Neural cell (in vitro differentiated cells): ENCODE measurements around the gene ZBTB40. TPM values are rescaled to one million over a fixed set of nuclear protein-coding genes. Genes with fewer than 3 reads are reported as not detected.

Source experiments
- H2AFZ ChIP-seq: fragments of 200-600, 300-800 bp; sonication (generic), shearing (Covaris generic); 2 replicates; pipeline ENCODE4 v1.6.0; 2014; ENCODE audit warnings: low read depth, mild to moderate bottlenecking, antibody characterized with exemption, low read length, moderate library complexity
- H3F3A ChIP-seq: fragments of 200-600 bp; shearing (Covaris generic); 2 replicates; pipeline ENCODE4 v1.6.1; 2016; ENCODE audit warnings: mild to moderate bottlenecking, moderate library complexity, mixed read lengths, antibody characterized with exemption, low read length; ENCODE audit not compliant: insufficient read depth, poor library complexity, severe bottlenecking
- H3K27ac ChIP-seq: fragments of 200-600, 300-800 bp; sonication (generic), shearing (Covaris generic); 2 replicates; pipeline ENCODE4 v1.5.1; 2014; ENCODE audit warnings: mild to moderate bottlenecking, low read length, moderate library complexity
- H3K27me3 ChIP-seq: fragments of 300-800, 200-600 bp; sonication (generic), shearing (Covaris generic); 2 replicates; pipeline ENCODE4 v1.6.0; 2014; ENCODE audit warnings: mild to moderate bottlenecking, low read depth, low read length, moderate library complexity; ENCODE audit not compliant: insufficient read depth
- H3K36me3 ChIP-seq: fragments of 300-800, 200-600 bp; sonication (generic), shearing (Covaris generic); 2 replicates; pipeline ENCODE4 v1.5.1; 2014; ENCODE audit warnings: mild to moderate bottlenecking, antibody characterized with exemption, low read length, moderate library complexity; ENCODE audit not compliant: insufficient read depth
- H3K4me2 ChIP-seq: fragments of 300-800, 200-600 bp; sonication (generic), shearing (Covaris generic); 2 replicates; pipeline ENCODE4 v1.6.0; 2014; ENCODE audit warnings: mild to moderate bottlenecking, low read length
- H3K4me3 ChIP-seq: fragments of 300-800, 200-600 bp; sonication (generic), shearing (Covaris generic); 2 replicates; pipeline ENCODE4 v1.5.1; 2014; ENCODE audit warnings: mild to moderate bottlenecking, low read length, moderate library complexity
- H3K79me2 ChIP-seq: fragments of 200-600 bp; shearing (Covaris generic); replicated peaks from 2 replicates; pipeline ENCODE4 v1.6.0; 2014; ENCODE audit warnings: mild to moderate bottlenecking, low read length, moderate library complexity; ENCODE audit not compliant: insufficient read depth
- H3K9ac ChIP-seq: fragments of 300-800, 200-600 bp; sonication (generic), shearing (Covaris generic); 2 replicates; pipeline ENCODE4 v1.6.1; 2016; ENCODE audit warnings: mild to moderate bottlenecking, low read length, mixed read lengths
- H3K9me2 ChIP-seq: fragments of 200-600 bp; shearing (Covaris generic); 2 replicates; pipeline ENCODE4 v1.6.1; 2016; ENCODE audit warnings: mild to moderate bottlenecking, low read length, mixed read lengths; ENCODE audit not compliant: insufficient read depth
- H3K9me3 ChIP-seq: fragments of 200-600, 300-800 bp; sonication (generic), shearing (Covaris generic); 2 replicates; pipeline ENCODE4 v1.6.1; 2016; ENCODE audit warnings: mild to moderate bottlenecking, mixed run types, low read length, moderate library complexity, mixed read lengths
- H4K20me1 ChIP-seq: fragments of 200-600 bp; shearing (Covaris generic); 2 replicates; pipeline ENCODE4 v1.6.1; 2016; ENCODE audit warnings: mild to moderate bottlenecking, mixed run types; ENCODE audit not compliant: insufficient read depth
- CTCF ChIP-seq: fragments of 450-650 bp; IDR thresholded peaks from 2 replicates; pipeline ENCODE4 v1.5.1; 2014; ENCODE audit warnings: antibody characterized with exemption, mild to moderate bottlenecking, moderate library complexity; ENCODE audit not compliant: poor library complexity, severe bottlenecking
- EP300 ChIP-seq: fragments of 450-650 bp; conservative IDR thresholded peaks from 2 replicates; pipeline ENCODE4 v1.6.1; 2014; ENCODE audit warnings: antibody characterized with exemption, mild to moderate bottlenecking, moderate library complexity; ENCODE audit not compliant: poor library complexity, severe bottlenecking
- EZH2 ChIP-seq: fragments of 200-600, 300-800 bp; shearing (Covaris generic), sonication (generic); IDR thresholded peaks from 2 replicates; pipeline ENCODE4 v1.6.1; 2014; ENCODE audit warnings: antibody characterized with exemption, low read length, borderline replicate concordance, mild to moderate bottlenecking; ENCODE audit not compliant: insufficient read depth, poor library complexity, severe bottlenecking
- MXI1 ChIP-seq: fragments of 450-650 bp; conservative IDR thresholded peaks from 2 replicates; pipeline ENCODE4 v1.6.1; 2014; ENCODE audit warnings: antibody characterized with exemption, mild to moderate bottlenecking; ENCODE audit not compliant: poor library complexity, severe bottlenecking
- POLR2AphosphoS5 ChIP-seq: IDR thresholded peaks from 2 replicates; pipeline ENCODE4 v1.6.1; 2012
- RAD21 ChIP-seq: fragments of 450-650 bp; conservative IDR thresholded peaks from 2 replicates; pipeline ENCODE4 v1.6.1; 2014; ENCODE audit warnings: antibody characterized with exemption, mild to moderate bottlenecking, moderate library complexity
- REST ChIP-seq: IDR thresholded peaks from 2 replicates; pipeline ENCODE4 v1.6.1; 2012; ENCODE audit warnings: borderline replicate concordance
- SMC3 ChIP-seq: fragments of 450-650 bp; conservative IDR thresholded peaks from 2 replicates; pipeline ENCODE4 v1.6.1; 2014; ENCODE audit warnings: antibody characterized with exemption, mild to moderate bottlenecking, moderate library complexity; ENCODE audit not compliant: poor library complexity
- TAF1 ChIP-seq: IDR thresholded peaks from 2 replicates; pipeline ENCODE4 v1.6.1; 2012; ENCODE audit warnings: low read depth
- polyA plus RNA-seq: library from polyadenylated mRNA; depleted of rRNA; stranded (reverse); fragments of >200 nt; gene quantifications from 2 replicates; pipeline ENCODE4 v1.2.3, GENCODE V29; 2014

The ZBTB40 gene
- polyA plus RNA-seq, 1 donor from 2014 or later, result 12.7 TPM

- no peaks in the 10 kb centered on the region for H3F3A ChIP-seq
- H3K4me3 ChIP-seq, result no peak overlapping the region
- H3K9me2 ChIP-seq, result no peaks in the 10 kb centered on the region
- H3K9ac ChIP-seq, result no peak overlapping the region
- no peak overlapping the region for H2AFZ ChIP-seq
- no peaks in the 10 kb centered on the region for H3K27me3 ChIP-seq
- H3K79me2 ChIP-seq, result no peaks in the 10 kb centered on the region
- H3K4me2 ChIP-seq, result no peak overlapping the region
- TF ChIP-seq TAF1, result no peak
- TF ChIP-seq POLR2AphosphoS5, result no peak
- no peak for TF ChIP-seq REST
- no peak for TF ChIP-seq SMC3
- no peak for TF ChIP-seq EP300
- no peak for TF ChIP-seq MXI1
- TF ChIP-seq CTCF, result no peak
- no peak for TF ChIP-seq RAD21
- H4K20me1 ChIP-seq, result no peaks in the 10 kb centered on the region
- H3K9me3 ChIP-seq, result no peaks in the 10 kb centered on the region
- H3K36me3 ChIP-seq, result no peaks in the 10 kb centered on the region
- H3K27ac ChIP-seq, result no peak overlapping the region
These were observed 102.4 kb downstream of the ZBTB40 start for GRCh38 chr1:22553991-22554522.

- no peak overlapping the region for H3K4me3 ChIP-seq
- H3K4me2 ChIP-seq, result no peak overlapping the region
- no peaks in the 10 kb centered on the region for H3K36me3 ChIP-seq
- H3K9me2 ChIP-seq, result no peaks in the 10 kb centered on the region
- no peaks in the 10 kb centered on the region for H3K79me2 ChIP-seq
- H3K27me3 ChIP-seq, result peaks cover 4% of the 10 kb centered on the region
- H3K9me3 ChIP-seq, result no peaks in the 10 kb centered on the region
- H3F3A ChIP-seq, result no peaks in the 10 kb centered on the region
- H4K20me1 ChIP-seq, result no peaks in the 10 kb centered on the region
- no peak overlapping the region for H3K27ac ChIP-seq
- no peak overlapping the region for H2AFZ ChIP-seq
- H3K9ac ChIP-seq, result no peak overlapping the region
- TF ChIP-seq RAD21, result no peak
- no peak for TF ChIP-seq REST
- no peak for TF ChIP-seq MXI1
- no peak for TF ChIP-seq POLR2AphosphoS5
- no peak for TF ChIP-seq EP300
- TF ChIP-seq TAF1, result no peak
- TF ChIP-seq EZH2, result no peak
- TF ChIP-seq CTCF, result no peak
- no peak for TF ChIP-seq SMC3
These were observed 103.7 kb downstream of the ZBTB40 start for GRCh38 chr1:22555371-22555656.
